A549 treated with RU486 at 1 μM for 4 hours (cell line): ENCODE results near the gene SMPD2. TPM values are rescaled to one million over a fixed set of nuclear protein-coding genes. Genes with fewer than 3 reads are reported as not detected.

Experiments used
- total RNA-seq: library from RNA; stranded (reverse); fragments of 200-300 nt; extraction: Qiagen RNA extraction; gene quantifications from 5 replicates; pipeline ENCODE4 v1.2.3, GENCODE V29; 2022; ENCODE audit warnings: low read depth

The SMPD2 gene
- total RNA-seq, result 13.7 to 15.2 TPM (median 14.3 TPM) in 5 replicates

GRCh38 chr6:109440331-109441068 is at the start of gene SMPD2, which contains the start of gene PPIL6:
Gene SMPD2 (plus strand): TSS chr6:109440724. CDS start chr6:109441122, 398 bp downstream.
Gene PPIL6 (minus strand): TSS chr6:109440628. CDS start chr6:109440590, 38 bp downstream.

GRCh38 chr6:109455437-109456110 is 15.1 kb downstream of the SMPD2 start, which contains the start of gene MICAL1:
Gene MICAL1 (minus strand): TSS chr6:109455772. CDS start chr6:109454196, 1,576 bp downstream.

DNA sequence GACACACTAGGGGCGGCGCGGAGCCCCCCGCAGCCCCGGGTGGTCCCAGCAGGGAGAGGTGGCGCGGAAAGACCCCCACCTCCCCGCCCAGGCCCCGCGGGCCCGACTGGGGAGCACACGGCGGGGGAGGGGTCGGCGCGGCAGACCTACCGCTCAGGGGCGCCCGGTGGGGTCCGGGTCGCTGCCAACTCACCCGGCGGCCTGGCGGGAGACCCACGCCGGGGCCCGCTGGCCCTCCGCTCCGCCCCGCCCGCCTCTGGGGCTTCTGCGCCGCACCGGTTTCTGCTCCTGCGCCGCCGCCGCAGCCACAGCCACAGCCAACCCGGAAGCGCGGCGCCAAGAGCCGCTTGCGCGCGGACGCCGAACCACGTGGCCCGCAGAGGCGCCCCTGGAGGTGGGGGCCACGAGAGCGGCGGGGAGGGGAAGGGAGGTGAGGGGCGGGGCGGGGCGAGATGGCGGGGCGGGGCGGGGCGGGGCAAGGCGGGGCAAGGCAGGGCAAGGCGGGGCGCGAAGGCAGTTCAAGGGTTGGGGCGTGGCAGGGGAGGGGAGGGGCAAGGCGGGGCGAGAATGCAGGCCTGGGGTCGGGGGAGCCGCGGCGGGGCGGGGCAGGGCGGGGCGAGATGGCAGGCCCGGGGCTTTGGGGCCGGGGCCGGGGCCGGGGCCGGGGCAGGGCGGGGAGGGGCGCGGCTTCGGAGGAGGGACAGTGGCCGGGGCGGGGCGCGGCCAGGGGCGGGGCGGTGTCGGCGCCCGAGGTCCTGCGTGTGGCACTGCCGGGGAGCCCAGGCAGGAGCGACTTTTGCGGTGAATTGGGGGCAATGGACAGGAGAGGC is 42.6 kb downstream of the SMPD2 start, which contains the start of gene ZBTB24:
TSS of gene ZBTB24 (minus strand) at position 315 of the 830 bp plus-strand sequence. CDS start 1,193 bp downstream, outside the sequence.

Other genes starting within 250 kb of the SMPD2 start
- 87.4 to 116 TPM (median 108 TPM) in 5 replicates for gene CD164, start 58.3 kb upstream of the SMPD2 start, total RNA-seq
- 1.5 to 3.1 TPM (median 2.6 TPM) in 5 replicates for gene PPIL6, start 96 bp upstream of the SMPD2 start, total RNA-seq
- gene MICAL1, start 15.0 kb downstream of the SMPD2 start, total RNA-seq, result 8.5 to 14.4 TPM (median 11.2 TPM) in 5 replicates
- 3.1 to 5.2 TPM (median 4.5 TPM) in 5 replicates for gene ZBTB24, start 42.5 kb downstream of the SMPD2 start, total RNA-seq